HepG2 (cell line): ENCODE measurements around the gene CARHSP1. TPM values are rescaled to one million over a fixed set of nuclear protein-coding genes. Genes with fewer than 3 reads are reported as not detected.

ENCODE experiments used
- ELK4 ChIP-seq: sonication (generic); formaldehyde crosslinking; IDR thresholded peaks from 2 replicates; pipeline ENCODE4 v1.9.0; 2021; ENCODE audit warnings: missing genetic modification reagents, borderline replicate concordance
- FOXA1 ChIP-seq, 2 experiments: fragments of 450-650 bp in 1 of 2; sonication (generic) in 1 of 2; formaldehyde crosslinking in 1 of 2; IDR thresholded peaks; 2 replicates each; pipeline versions ENCODE4 v1.4.0 to v1.6.1; 2016 to 2020; ENCODE audit warnings: missing genetic modification reagents in 1 of 2
- KIAA2018 ChIP-seq: sonication (generic); formaldehyde crosslinking; IDR thresholded peaks from 2 replicates; pipeline ENCODE4 v1.5.0; 2020; ENCODE audit warnings: mild to moderate bottlenecking, missing genetic modification reagents, borderline replicate concordance
- SMC3 ChIP-seq: IDR thresholded peaks from 2 replicates; pipeline ENCODE4 v1.6.1; 2011; ENCODE audit warnings: low read length, improper control_type of control experiment
- SP5 ChIP-seq: IDR thresholded peaks from 2 replicates; pipeline ENCODE4 v1.6.1; 2016; ENCODE audit warnings: low read depth, borderline replicate concordance
- SRSF1 ChIP-seq: fragments of 200-400 bp; formaldehyde crosslinking; optimal IDR thresholded peaks from 2 replicates; pipeline ENCODE3; 2017; ENCODE audit warnings: mild to moderate bottlenecking, low read depth, low read length, moderate library complexity
- TFE3 ChIP-seq: IDR thresholded peaks from 2 replicates; pipeline ENCODE4 v1.6.1; 2016
- ZBTB49 ChIP-seq: sonication (generic); formaldehyde crosslinking; IDR thresholded peaks from 2 replicates; pipeline ENCODE4 v1.4.0; 2020; ENCODE audit warnings: missing genetic modification reagents, borderline replicate concordance
- ZNF280B ChIP-seq: sonication (generic); formaldehyde crosslinking; IDR thresholded peaks from 2 replicates; pipeline ENCODE4 v1.5.0; 2020; ENCODE audit warnings: missing genetic modification reagents, mild to moderate bottlenecking, borderline replicate concordance
- ZNF781 ChIP-seq: sonication (generic); formaldehyde crosslinking; IDR thresholded peaks from 2 replicates; pipeline ENCODE4 v1.5.1; 2020; ENCODE audit warnings: borderline replicate concordance, mild to moderate bottlenecking, missing genetic modification reagents; ENCODE audit errors: not compliant biosample characterization
- polyA plus RNA-seq, 8 experiments: library from polyadenylated mRNA; depleted of rRNA in 3 of 8; stranded (reverse) in 7 of 8; unstranded in 1 of 8; fragments of >200 nt; fragmentation: Illumina TruSeq in 4 of 8; extraction: Trizol in 4 of 8; gene quantifications; 2 replicates each; pipeline versions ENCODE4 v1.2.1 to v1.2.3, GENCODE V29; 2011 to 2016; ENCODE audit warnings: low read depth in 4 of 8, missing spikeins in 1 of 8, mixed read lengths in 1 of 8; ENCODE audit not compliant: insufficient read depth in 1 of 8
- total RNA-seq, 5 experiments: library from RNA; depleted of rRNA; stranded (reverse); fragments of >200 nt; fragmentation: Illumina TruSeq; extraction: Trizol; gene quantifications; 2 replicates each; pipeline ENCODE4 v1.2.3, GENCODE V29; 2016; ENCODE audit warnings: low read depth in 1 of 5

Gene CARHSP1
- total and polyA plus RNA-seq, 2 of the 13 experiments (the other 11 are each of a cell fraction or from before 2014, with no cell fraction given) = 173 to 345 TPM

- TF ChIP-seq KIAA2018 = no peak
- TF ChIP-seq SP5 (CRISPR knock-in tag) = no peak
- TF ChIP-seq ZBTB49 (CRISPR knock-in tag) = no peak
- TF ChIP-seq ZNF781 = peak; percentile 62
- no peak for TF ChIP-seq SRSF1
- peak; percentile 39 for TF ChIP-seq SMC3
- no peak for TF ChIP-seq ELK4
- 0 out of 2 replicates have a peak, but pooled peaks have one; percentile 47 for TF ChIP-seq TFE3 (CRISPR knock-in tag)
- no peak for TF ChIP-seq FOXA1 (IDR thresholded peaks at IDR 0.05)
- peak; percentile 80 for TF ChIP-seq FOXA1 (CRISPR knock-in tag; IDR thresholded peaks at IDR 0.05)
- no peak for TF ChIP-seq ZNF280B (CRISPR knock-in tag)
These were observed 4.4 kb upstream of the CARHSP1 start (continued) for GRCh38 chr16:8872967-8873865.
